Neuronal stem cell (in vitro differentiated cells): Measurements from ENCODE around the gene CD276.

Experiments used
- DNase-seq: peaks from one replicate; pipeline ENCODE4 v3.0.0-alpha.2; 2013; ENCODE audit warnings: low spot score
- H2AFZ ChIP-seq: one replicate; pipeline ENCODE4 v1.6.1; 2013; ENCODE audit warnings: mild to moderate bottlenecking, low read length, inconsistent platforms
- H2AK5ac ChIP-seq: 2 replicates; pipeline ENCODE4 v1.6.1; 2013; ENCODE audit warnings: low read depth, mild to moderate bottlenecking, inconsistent platforms, low read length, moderate library complexity, mixed read lengths
- H2BK120ac ChIP-seq: 2 replicates; pipeline ENCODE4 v1.6.1; 2013; ENCODE audit warnings: low read depth, mild to moderate bottlenecking, inconsistent platforms, low read length, moderate library complexity, mixed read lengths
- H2BK12ac ChIP-seq: one replicate; pipeline ENCODE4 v1.6.1; 2013; ENCODE audit warnings: low read length, inconsistent platforms
- H2BK15ac ChIP-seq: 2 replicates; pipeline ENCODE4 v1.6.1; 2013; ENCODE audit warnings: mild to moderate bottlenecking, low read length, inconsistent platforms, mixed read lengths
- H2BK5ac ChIP-seq: one replicate; pipeline ENCODE4 v1.6.1; 2013; ENCODE audit warnings: inconsistent platforms, mild to moderate bottlenecking, low read length, moderate library complexity
- H3K14ac ChIP-seq: one replicate; pipeline ENCODE4 v1.6.1; 2013; ENCODE audit warnings: low read length, inconsistent platforms
- H3K18ac ChIP-seq: 2 replicates; pipeline ENCODE4 v1.6.1; 2013; ENCODE audit warnings: low read length, inconsistent platforms
- H3K23ac ChIP-seq: 2 replicates; pipeline ENCODE4 v1.6.1; 2013; ENCODE audit warnings: low read depth, mild to moderate bottlenecking, mixed read lengths, low read length, inconsistent platforms; ENCODE audit not compliant: poor library complexity
- H3K27ac ChIP-seq: replicated peaks from 3 replicates; pipeline ENCODE4 v1.5.1; 2013; ENCODE audit warnings: low read length, inconsistent platforms
- H3K27me3 ChIP-seq, 3 experiments: 2 replicates each; pipeline ENCODE4 v1.6.1; 2013; ENCODE audit warnings: low read length in 3 of 3, mild to moderate bottlenecking in 2 of 3, inconsistent platforms in 1 of 3, low read depth in 1 of 3, mixed read lengths in 1 of 3, moderate library complexity in 1 of 3; ENCODE audit not compliant: control insufficient read depth in 3 of 3, insufficient read depth in 3 of 3
- H3K36me3 ChIP-seq, 2 donors: replicated peaks in 1 of 2; 2 replicates each; pipeline ENCODE4 v1.6.1; 2013; ENCODE audit warnings: low read length in 2 of 2; ENCODE audit not compliant: control insufficient read depth in 2 of 2, insufficient read depth in 2 of 2
- H3K4ac ChIP-seq: 2 replicates; pipeline ENCODE4 v1.6.1; 2013; ENCODE audit warnings: inconsistent platforms, mild to moderate bottlenecking, low read length, moderate library complexity
- H3K4me1 ChIP-seq, 2 donors: 1 replicate in 1 of 2; 2 replicates in 1 of 2; pipeline ENCODE4 v1.6.1; 2013; ENCODE audit warnings: low read length in 2 of 2, low read depth in 1 of 2; ENCODE audit not compliant: control insufficient read depth in 2 of 2, insufficient read depth in 1 of 2
- H3K4me2 ChIP-seq: one replicate; pipeline ENCODE4 v1.6.1; 2013; ENCODE audit warnings: mild to moderate bottlenecking, low read length, inconsistent platforms; ENCODE audit not compliant: insufficient read depth, poor library complexity, severe bottlenecking
- H3K4me3 ChIP-seq, 2 donors: 2 replicates each; pipeline ENCODE4 v1.5.1; 2013; ENCODE audit warnings: low read length in 2 of 2, mild to moderate bottlenecking in 2 of 2, inconsistent platforms in 1 of 2, moderate library complexity in 1 of 2
- H3K79me1 ChIP-seq: one replicate; pipeline ENCODE4 v1.6.1; 2013; ENCODE audit warnings: low read depth, mild to moderate bottlenecking, inconsistent platforms, low read length, moderate library complexity
- H3K9ac ChIP-seq: one replicate; pipeline ENCODE4 v1.6.1; 2013; ENCODE audit warnings: mild to moderate bottlenecking, low read depth, low read length, inconsistent platforms; ENCODE audit not compliant: poor library complexity
- H3K9me3 ChIP-seq, 2 donors: replicated peaks in 1 of 2; 2 replicates each; pipeline versions ENCODE3 to v1.6.1; 2013; ENCODE audit warnings: low read length in 2 of 2, mild to moderate bottlenecking in 2 of 2, inconsistent platforms in 1 of 2, low read depth in 1 of 2, mixed read lengths in 1 of 2, moderate library complexity in 1 of 2; ENCODE audit not compliant: control insufficient read depth in 2 of 2, insufficient read depth in 1 of 2
- H4K8ac ChIP-seq: one replicate; pipeline ENCODE4 v1.6.1; 2013; ENCODE audit warnings: low read depth, mild to moderate bottlenecking, inconsistent platforms, low read length, moderate library complexity
- H4K91ac ChIP-seq: one replicate; pipeline ENCODE4 v1.6.1; 2013; ENCODE audit warnings: low read length, low read depth, mild to moderate bottlenecking, inconsistent platforms; ENCODE audit not compliant: poor library complexity
- WGBS, 2 donors: extraction: QIAGEN DNeasy Blood & Tissue Kit; methylation state at CpG; one replicate each; pipeline ENCODE4 v1.1.7; 2013; ENCODE audit warnings: missing lambda C conversion rate in 2 of 2, mixed read lengths in 1 of 2; ENCODE audit not compliant: insufficient read length in 2 of 2, insufficient replicate concordance in 1 of 2; ENCODE audit errors: extremely low coverage in 2 of 2; 5-methylcytosine and 5-hydroxymethylcytosine counted together

Gene CD276

DNA sequence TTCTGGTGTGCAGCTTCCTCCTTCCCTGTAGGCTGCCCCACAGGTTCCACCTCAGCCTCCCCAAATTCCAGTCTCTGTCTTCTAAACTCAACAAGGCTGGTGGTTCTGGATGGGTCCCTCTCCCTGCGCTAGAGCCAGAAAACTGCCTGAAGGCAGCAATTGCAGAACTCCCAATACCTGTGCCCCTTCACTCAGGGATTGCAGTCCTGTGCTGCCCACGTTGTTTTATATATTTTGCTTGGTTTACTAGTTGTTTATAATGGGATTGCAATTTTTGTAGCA is 36.2 kb upstream of the CD276 start:
- Histone ChIP-seq H2AFZ (no peak overlapping the region), H2BK12ac (no peak overlapping the region), H3K4me1 (no peaks in the 10 kb centered on the region), H2BK120ac (no peak overlapping the region), H3K36me3 (no peaks in the 10 kb centered on the region), H3K27ac (no peak overlapping the region), H4K91ac (no peak overlapping the region), H2AK5ac (no peak overlapping the region), H3K4me3 (no peak overlapping the region), H2BK15ac (no peak overlapping the region), H3K18ac (no peak overlapping the region), H4K8ac (no peak overlapping the region), H3K27me3 (peaks cover 0 to 11% (median 0%) of the 10 kb centered on the region in 3 experiments), H3K79me1 (no peaks in the 10 kb centered on the region), H3K14ac (no peak overlapping the region), H3K4me2 (no peak overlapping the region), H3K9me3 (no peaks in the 10 kb centered on the region), H3K4ac (no peak overlapping the region), H3K23ac (no peak overlapping the region), H3K9ac (no peak overlapping the region), H2BK5ac (no peak overlapping the region)
- DNase-seq, result no peak
- no CpG with 5 or more reads among the region's 2 CpGs for WGBS, 2 donors

DNA sequence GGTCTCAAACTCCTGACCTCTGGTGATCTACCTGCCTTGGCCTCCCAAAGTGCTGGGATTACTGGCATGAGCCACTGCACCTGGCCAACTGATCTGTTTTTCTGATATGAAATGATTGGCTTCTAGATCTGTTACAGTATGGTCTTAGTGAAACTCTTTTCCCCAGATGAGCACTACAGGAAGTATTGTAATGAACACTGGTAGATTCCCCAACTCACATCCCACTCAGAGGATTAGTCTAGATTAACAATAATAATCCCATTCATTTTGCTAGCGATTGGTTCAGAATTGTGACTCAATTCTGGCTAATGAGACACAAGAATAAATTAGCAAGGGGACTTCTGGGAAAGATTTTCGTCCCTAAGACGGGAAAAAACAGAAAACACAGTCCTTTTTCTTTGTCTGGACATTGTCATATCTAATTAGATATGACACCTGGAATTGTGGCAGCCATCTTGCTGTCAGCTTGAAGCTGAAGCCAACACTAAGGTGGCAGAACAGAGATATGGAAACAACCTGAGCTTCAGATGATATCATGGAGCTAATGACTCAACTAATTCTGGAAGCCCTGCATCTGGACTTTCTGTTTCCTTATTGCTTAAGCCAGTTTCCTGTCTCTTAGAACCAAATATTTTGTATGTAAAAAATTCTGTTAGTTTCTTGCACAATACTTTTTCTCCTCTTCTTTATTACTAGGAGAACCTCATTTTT is 33.6 kb upstream of the CD276 start:
- no peak overlapping the region for H3K4ac ChIP-seq
- H2BK12ac ChIP-seq, result no peak overlapping the region
- no peak overlapping the region for H3K27ac ChIP-seq
- peaks cover 0 to 10% (median 0%) of the 10 kb centered on the region in 3 experiments for H3K27me3 ChIP-seq
- no peak overlapping the region for H3K14ac ChIP-seq
- no peak overlapping the region for H2BK120ac ChIP-seq
- DNase-seq, result no peak
- no peak overlapping the region for H2AFZ ChIP-seq
- no peak overlapping the region for H2AK5ac ChIP-seq
- no peaks in the 10 kb centered on the region for H3K4me1 ChIP-seq
- no peak overlapping the region for H3K4me3 ChIP-seq
- H3K18ac ChIP-seq, result no peak overlapping the region
- no peaks in the 10 kb centered on the region for H3K9me3 ChIP-seq
- H3K36me3 ChIP-seq, result no peaks in the 10 kb centered on the region
- no peak overlapping the region for H4K91ac ChIP-seq
- H3K79me1 ChIP-seq, result no peaks in the 10 kb centered on the region
- H3K4me2 ChIP-seq, result no peak overlapping the region
- no peak overlapping the region for H2BK15ac ChIP-seq
- no peak overlapping the region for H3K23ac ChIP-seq
- no peak overlapping the region for H3K9ac ChIP-seq
- WGBS, 2 donors, result no CpG with 5 or more reads among the region's 3 CpGs
- H4K8ac ChIP-seq, result no peak overlapping the region
- no peak overlapping the region for H2BK5ac ChIP-seq

DNA sequence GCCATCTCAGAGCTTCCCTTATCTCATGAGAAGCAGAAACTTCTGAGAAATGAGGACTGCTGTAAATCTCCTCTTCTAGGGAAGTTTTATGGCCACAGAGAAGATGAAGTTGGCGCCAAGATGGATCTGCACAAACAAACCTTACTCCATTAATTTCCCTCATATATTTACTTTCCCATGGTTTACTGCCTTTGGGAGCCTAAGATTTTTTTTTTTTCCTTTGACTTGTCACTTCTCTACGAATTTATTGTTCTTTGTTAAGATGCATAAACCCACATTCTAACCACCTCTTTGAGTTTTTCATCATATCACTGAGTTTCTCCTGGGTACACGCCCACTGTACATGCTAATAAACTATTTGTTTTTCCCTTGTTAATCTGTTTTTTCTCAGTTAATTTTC is 29.5 kb upstream of the CD276 start:
- no peak overlapping the region for H3K23ac ChIP-seq
- H3K4me3 ChIP-seq, result no peak overlapping the region
- no peak overlapping the region for H2BK12ac ChIP-seq
- no peak overlapping the region for H2AFZ ChIP-seq
- H3K79me1 ChIP-seq, result no peaks in the 10 kb centered on the region
- H3K9ac ChIP-seq, result no peak overlapping the region
- no peak overlapping the region for H2AK5ac ChIP-seq
- H4K91ac ChIP-seq, result no peak overlapping the region
- H3K27ac ChIP-seq, result no peak overlapping the region
- WGBS, 2 donors, result no CpG with 5 or more reads among the region's 3 CpGs
- H3K36me3 ChIP-seq, result no peaks in the 10 kb centered on the region
- H2BK5ac ChIP-seq, result no peak overlapping the region
- H2BK15ac ChIP-seq, result no peak overlapping the region
- no peaks in the 10 kb centered on the region for H3K4me1 ChIP-seq
- H4K8ac ChIP-seq, result no peak overlapping the region
- no peak overlapping the region for H3K18ac ChIP-seq
- no peak for DNase-seq
- no peak overlapping the region for H3K14ac ChIP-seq
- no peak overlapping the region for H3K4me2 ChIP-seq
- H3K4ac ChIP-seq, result no peak overlapping the region
- H2BK120ac ChIP-seq, result no peak overlapping the region
- H3K27me3 ChIP-seq, result peaks cover 0 to 3% (median 0%) of the 10 kb centered on the region in 3 experiments
- H3K9me3 ChIP-seq, result no peaks in the 10 kb centered on the region

DNA sequence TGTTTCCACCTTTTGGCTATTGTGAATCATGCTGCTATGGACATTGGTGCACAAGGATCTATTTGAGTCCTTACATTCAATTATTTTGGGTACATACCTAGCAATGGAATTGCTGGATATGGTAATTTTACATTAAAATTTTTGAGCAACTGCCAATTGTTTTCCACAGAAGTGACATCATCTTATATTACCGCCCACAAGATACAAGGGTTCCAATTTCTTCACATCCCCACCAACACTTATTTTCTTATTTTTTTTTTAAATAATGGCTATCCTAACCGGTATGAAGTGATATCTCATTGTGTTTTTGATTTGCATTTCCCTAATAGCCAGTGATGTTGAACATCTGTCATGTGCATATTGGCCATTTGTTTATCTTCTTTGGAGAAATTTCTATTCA is 28.5 kb upstream of the CD276 start:
- no peak overlapping the region for H2BK120ac ChIP-seq
- H2AK5ac ChIP-seq, result no peak overlapping the region
- H3K9me3 ChIP-seq, result no peaks in the 10 kb centered on the region
- no peak overlapping the region for H3K4ac ChIP-seq
- H3K79me1 ChIP-seq, result no peaks in the 10 kb centered on the region
- no peak for DNase-seq
- no peak overlapping the region for H3K4me3 ChIP-seq
- WGBS, 2 donors, result 100% methylated on average over 1 of the region's 2 CpGs; no CpG with 5 or more reads in 1 of the 2 donors
- H2AFZ ChIP-seq, result no peak overlapping the region
- no peak overlapping the region for H3K27ac ChIP-seq
- H4K8ac ChIP-seq, result no peak overlapping the region
- H2BK12ac ChIP-seq, result no peak overlapping the region
- no peak overlapping the region for H2BK5ac ChIP-seq
- H3K18ac ChIP-seq, result no peak overlapping the region
- no peak overlapping the region for H3K9ac ChIP-seq
- no peak overlapping the region for H3K14ac ChIP-seq
- no peaks in the 10 kb centered on the region for H3K36me3 ChIP-seq
- H4K91ac ChIP-seq, result no peak overlapping the region
- H3K27me3 ChIP-seq, result peaks cover 0 to 3% (median 0%) of the 10 kb centered on the region in 3 experiments
- H3K23ac ChIP-seq, result no peak overlapping the region
- no peaks in the 10 kb centered on the region for H3K4me1 ChIP-seq
- H2BK15ac ChIP-seq, result no peak overlapping the region
- no peak overlapping the region for H3K4me2 ChIP-seq
